HG03378 (cell line): ENCODE data around the gene OPTN.
"Not testable (repeated sequence)": the region's sequence is repeated elsewhere in the genome, so short reads cannot be mapped to it uniquely, and the experiment has no call there.

ENCODE experiments used
- ATAC-seq: cut with Tn5 transposase; IDR thresholded peaks from one replicate; pipeline ENCODE4 v1.9.1; 2021; ENCODE audit warnings: mild to moderate bottlenecking, moderate library complexity; ENCODE audit not compliant: unreplicated experiment

Gene OPTN

DNA sequence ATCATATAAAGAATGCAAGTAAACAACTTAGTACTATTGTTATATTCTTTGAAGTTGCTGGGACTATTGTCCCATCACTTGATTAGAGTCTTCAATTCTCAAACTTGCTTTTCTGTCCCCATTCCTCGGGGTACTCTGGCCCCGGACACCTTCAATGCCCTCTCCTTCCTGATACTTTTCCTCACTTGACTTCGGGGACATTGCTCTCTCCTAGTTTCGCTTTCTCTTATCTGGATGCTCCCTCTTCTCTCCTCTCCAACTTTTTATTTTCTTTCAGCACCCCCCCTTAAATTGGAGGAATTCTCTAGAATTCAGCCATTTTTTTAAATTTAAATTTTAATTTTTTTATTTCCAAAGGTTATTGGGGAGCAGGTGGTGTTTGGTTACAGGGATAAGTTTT, 10.6 kb upstream of the OPTN start:
- ATAC-seq = no peak

DNA sequence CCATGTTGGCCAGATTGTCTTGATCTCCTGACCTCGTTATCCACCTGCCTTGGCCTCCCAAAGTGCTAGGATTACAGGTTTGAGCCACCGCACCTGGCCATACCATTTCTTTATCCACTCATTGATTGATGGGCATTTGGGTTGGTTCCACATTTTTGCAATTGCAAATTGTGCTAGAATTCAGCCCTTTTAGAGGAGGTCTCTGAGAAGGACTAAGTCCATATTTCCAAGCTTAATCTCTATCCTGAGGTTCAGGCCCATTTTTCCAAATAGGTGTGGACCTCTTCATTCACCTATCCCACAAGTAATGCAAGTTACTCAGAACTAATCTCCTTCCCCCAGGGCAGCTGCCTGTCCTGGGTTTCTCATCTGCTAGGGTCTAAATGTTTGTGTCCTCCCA, 9.7 kb upstream of the OPTN start:
- ATAC-seq = no peak

DNA sequence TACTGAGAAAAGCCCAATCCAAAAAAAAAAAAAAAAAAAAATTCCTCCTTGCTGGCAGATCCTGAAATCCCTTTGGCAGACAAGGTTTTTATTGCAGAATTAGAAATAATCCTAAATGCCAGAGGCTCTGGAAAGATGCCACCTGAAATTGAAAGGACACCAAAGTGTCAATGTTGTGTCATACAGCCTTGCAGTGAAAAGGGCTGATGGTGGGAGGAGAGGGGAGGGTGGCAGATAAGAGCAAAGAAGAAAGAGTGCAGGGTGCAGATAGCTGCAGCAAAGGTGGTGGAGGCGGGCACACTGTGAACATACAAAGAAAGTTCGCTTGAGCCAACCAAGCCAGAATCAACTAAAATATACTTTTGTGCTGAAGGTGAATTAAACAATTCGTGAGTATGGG, 8.2 kb upstream of the OPTN start:
- no peak for ATAC-seq

DNA sequence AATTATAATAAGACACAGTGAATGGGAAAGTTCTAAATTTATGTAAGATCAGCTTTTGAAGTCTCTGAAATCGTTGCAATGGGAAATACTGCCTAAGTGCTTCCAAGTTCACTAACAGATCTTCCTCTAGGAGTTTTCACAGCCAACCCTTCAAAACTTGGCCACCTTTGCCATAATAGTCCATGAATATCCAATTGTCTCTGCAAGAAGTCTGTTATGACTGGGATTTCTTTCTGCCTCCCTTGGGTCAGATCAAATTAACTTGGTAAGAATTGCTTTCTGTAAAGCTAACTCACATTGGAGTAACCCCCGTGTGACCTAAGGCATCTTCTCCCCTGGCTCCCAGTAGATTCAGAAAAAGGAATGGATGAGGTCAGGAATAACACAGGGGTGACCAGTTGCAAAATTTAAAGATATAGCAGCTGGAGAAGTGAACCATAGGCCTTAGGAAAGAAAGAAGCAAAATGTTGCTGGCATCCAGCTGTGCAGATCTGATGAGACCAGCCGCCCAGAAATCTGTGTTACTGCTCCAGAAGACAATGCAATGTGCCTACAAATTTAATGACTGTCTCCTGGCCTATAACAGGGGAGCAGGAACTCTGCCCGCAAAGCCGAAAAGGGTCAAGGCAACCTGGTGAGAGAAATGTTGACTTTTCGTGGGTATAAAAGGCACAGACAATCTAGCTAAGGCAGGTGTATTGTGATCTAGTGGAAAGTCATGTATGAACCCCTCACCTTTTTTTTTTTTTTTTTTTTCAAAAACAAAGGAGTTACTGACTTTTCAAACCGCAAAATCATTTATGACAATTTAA, 7.5 kb upstream of the OPTN start:
- ATAC-seq = no peak

DNA sequence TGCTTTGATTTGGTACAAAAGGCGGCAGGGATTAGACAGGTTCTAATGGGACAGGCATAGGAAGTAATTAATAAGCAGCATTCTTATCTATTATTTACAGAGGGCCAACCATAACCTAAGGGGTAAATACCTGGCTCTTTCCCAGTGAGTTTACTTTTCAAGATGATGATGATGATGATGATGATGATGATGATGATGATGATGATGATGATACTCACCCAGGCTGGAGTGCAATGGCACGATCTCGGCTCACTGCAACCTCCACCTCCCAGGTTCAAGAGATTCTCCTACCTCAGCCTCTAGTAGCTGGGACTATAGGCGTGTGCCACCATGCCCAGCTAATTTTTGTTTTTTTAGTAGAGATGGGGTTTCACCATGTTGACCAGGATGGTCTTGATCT, 5.9 kb upstream of the OPTN start:
- ATAC-seq = not testable (repeated sequence)

DNA sequence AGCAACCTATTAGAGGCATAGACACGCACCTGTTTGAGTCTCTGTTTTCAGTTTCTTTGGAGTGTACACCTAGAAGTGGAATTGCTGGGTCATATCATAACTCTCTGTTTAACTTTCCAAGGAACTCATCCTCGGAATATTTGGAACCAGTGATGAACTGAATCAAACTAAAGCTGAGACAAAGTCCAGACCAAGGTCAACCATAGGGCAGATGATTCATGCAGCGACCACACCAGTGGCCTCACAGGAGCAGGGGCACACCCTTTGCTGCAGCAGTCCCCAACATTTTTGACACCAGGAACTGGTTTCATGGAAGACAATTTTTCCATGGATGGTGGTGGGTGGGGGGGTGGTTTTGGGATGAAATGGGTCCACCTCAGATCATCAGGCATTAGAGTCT, 4.9 kb upstream of the OPTN start:
- no peak for ATAC-seq

DNA sequence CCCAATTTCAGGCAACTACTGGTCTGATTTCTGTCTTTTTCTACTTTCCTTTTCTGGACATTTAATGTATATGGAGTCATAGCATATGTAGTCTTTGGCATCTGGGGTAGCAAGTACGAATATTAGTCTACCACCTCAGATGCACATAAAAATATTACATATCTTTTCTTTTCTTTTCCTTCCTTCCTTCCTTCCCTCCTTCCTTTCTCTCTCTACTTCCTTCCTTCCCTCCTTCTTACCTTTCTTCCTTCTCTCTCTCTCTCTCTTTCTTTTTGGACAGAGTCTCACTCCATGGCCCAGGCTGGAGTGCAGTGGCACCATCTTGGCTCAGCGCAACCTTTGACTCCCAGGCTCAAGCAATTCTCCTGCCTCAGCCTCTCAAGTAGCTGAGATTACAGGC, 4.0 kb upstream of the OPTN start:
- no peak for ATAC-seq

DNA sequence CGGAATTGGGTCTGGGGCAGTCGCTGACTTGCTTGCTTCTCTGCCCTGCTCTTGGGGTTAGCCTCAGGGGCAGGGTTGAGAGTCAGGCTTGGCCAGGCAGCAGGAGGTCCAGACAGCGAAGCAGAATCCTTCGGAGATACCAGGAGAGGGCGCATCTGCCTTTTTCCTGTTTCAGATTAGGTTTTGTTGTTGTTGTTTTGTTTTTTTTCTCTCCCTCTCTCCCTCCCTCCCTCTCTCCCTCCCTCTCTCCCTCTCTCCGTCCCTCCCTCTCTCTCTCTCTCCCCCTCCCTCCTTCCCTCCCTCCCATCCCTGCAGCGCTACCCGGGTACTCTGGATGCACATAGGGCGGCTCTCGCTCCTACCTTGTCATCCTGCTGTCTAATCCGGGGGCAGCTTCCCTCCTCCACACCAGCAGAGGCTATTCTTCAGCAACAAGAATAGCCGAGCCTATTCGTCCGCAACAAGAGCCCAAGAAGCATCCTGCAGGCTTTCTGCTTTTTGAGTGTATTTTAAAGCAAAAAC, 758 bp upstream of the OPTN start:
- peak; percentile 29 for ATAC-seq

DNA sequence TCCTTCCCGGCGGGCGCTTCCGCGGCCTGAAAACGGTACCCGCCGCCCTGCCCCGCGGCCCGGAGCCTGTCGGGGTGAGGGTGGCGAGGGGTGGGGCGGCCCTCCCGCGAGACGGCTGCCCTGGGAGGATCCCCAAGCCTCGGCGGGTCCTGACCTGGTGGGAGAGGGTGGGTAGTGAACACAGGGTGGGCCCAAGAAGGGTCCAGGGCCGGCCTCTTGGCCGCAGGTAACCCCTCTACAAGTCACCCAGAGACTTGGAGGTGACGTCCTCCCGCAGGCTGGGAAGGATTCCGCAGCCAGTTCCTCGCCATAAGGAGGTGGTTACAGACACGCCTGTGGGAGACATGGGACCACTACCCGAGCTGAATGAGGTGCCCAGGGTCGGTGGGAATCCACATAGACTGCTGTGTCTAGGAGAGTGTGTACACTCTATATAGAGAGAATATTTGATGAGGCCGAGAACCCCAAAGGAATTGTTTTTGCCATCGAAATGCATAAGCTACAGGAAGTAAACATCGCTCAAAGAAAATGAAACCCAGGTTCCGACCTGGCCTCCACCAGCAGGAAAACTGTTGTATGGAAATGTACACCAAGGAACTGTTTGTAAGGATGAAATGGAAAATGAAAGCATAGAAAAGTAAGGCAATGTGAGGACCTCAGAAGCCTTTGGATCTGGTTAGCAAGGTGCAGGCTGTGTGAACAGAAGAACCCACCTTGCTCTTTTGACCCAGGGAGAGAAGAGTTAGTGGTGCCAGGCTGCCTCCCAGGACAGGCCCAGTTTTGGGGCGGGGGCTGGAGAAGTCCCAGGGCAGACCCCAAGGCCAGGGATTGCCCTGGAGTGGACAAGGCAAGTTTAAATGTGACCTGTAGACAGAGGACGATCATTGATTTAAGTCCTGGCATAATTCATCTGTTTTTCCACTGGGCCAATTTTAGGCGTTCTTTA, 659 bp downstream of the OPTN start:
- ATAC-seq = peak; percentile 19

DNA sequence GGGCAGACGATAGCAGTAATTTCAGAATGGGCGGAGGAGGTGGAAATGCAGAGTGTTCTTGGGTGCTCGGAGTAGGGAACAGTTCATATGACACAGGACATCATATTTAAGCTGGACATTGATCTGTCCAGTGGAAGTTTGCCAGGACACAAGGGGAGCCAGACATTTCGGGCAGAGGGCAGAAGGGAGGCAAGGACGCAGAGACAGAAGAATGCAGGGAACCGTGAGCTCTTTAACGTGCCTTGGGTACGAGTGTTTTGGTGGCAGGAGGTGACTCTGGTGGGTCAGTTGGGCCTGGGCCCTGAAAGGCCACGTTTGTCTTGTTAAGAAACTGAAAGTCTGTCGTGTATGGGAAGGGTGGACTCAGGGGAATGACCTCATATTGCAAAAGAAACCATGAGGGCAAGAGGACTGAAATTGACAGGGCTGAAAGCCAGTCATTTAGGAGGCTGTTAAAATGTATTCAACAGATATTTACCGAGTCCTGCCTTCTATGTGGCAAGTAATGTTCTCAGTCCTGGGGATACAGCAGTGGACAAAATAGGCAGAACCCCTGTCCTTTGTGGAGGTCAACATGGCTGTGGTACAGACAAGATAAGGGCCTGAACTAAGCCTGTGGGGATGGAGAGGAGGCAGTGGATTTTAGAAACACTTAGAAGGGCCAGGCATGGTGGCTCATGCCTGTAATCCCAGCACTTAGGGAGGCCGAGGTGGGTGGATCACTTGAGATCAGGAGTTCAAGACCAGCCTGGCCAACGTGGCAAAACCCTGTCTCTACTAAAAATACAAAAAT, 2.2 kb downstream of the OPTN start:
- ATAC-seq = no peak

DNA sequence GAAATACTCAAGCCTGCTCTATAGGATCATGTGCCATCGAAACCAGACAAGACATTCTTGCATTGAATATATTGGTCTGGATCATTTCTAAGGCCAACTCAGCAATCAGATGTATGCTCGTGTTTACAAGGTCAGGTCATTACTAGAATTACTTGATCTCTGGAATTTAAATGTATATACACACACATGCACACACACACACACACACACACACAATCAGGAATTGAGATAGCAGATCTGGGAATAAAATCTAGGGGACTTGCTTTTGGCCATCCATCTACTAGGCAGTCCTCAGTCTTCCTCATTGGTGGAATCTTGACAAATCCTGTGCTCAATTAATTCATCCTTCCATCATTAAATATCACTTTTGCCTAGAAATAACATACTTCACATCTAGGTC, 3.6 kb downstream of the OPTN start:
- no peak for ATAC-seq

DNA sequence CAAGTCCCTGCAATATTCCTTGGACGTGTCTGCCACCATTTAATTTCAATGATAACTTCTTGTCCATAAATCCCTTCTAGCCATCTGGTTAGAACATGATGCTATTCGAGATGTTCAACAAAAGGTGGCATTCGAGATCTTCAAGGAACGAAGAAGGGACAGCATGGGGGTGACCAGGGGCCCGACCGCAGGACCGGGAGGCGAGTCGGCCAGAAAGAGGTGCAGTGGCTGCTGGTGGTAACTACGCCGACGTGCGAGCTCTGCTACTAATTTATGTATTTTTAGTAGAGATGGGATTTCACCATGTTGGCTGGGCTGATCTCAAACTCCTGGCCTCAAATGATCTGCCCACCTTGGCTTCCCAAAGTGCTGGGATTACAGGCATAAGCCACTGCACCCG, 4.7 kb downstream of the OPTN start:
- ATAC-seq = no peak

DNA sequence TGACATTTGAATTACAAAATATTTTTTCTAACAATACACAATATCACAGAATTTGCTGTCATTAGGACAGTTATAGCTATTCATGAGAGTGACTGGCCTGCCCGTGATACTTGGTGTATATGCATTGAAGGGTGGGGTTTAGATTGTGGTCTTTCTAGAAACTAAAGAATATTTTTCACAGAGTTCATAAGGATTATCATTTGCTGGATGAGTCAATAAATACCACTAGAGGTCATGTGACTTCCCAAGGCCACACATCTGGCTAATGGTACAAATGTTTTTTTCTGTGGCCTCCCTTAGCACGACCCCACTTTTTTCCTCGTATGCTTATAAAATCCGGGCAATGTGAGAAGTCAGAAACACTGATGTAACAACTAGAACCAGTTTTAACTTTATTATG, 5.2 kb downstream of the OPTN start:
- no peak for ATAC-seq

DNA sequence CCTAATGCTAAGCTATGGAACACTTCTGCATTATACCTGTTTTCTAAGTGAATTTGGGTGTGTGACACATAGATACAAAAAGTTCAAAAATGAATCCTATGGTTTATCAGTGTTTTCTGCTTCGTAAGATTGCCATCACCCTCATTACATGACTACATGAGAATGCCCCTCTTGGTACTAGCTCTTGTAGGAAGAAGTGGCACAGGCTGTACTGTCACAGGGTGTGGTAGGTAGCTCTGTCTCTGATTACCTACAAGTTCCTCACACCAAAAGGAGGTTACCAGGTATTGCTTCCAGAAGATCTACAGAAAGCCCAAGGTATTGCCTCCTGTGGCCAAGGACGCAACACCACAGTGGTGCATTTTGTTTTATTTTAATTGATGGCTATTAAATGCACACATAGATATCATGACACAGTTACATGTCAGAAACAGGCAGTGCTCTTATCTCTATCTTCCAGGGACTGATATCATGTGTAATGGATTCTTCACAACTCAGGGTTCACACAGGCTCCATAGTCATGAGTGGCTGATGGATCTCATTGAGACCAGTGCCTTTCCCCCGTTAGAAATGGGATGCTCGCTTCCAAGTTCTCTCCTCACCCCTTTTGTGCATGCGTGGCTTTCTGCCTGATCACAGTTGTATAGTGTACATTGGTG, 6.6 kb downstream of the OPTN start:
- ATAC-seq = no peak

DNA sequence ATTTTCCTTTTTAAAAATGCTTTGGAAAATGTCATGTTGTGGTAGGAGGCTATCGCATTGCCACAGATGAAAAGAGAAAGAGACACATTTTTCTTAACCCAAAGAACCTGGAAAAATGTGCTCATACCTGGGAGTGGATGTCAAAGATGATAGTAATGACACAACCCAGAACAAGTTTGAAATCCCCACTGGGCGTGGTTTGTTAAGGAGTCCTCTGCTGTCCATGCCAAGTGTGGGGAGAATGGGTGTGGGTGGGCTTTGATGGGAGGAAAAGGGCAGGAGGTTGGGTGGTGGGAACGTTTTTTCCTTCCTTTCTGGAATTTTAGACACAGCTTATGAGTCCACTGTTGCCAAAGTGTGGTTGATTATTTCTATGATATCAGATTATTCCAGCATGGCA, 10.9 kb downstream of the OPTN start:
- no peak for ATAC-seq

DNA sequence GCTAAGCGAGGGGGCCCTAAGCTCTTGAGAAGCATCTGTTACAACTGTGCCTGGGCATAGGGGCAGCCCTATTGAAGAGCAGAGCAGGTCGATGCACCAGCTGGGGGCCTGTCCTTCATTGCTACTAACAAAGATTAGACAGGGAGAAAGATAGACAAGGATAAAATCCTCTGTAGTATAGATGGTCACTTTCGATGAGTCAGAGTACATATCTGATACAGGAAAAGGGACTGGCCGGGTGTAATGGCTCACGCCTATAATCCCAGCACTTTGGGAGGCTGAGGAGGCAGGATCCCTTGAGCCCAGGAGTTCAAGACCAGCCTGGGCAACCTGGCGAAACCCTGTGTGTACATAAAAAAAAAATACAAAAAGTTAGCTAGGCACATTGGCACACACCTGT, 13.6 kb downstream of the OPTN start:
- ATAC-seq = no peak

DNA sequence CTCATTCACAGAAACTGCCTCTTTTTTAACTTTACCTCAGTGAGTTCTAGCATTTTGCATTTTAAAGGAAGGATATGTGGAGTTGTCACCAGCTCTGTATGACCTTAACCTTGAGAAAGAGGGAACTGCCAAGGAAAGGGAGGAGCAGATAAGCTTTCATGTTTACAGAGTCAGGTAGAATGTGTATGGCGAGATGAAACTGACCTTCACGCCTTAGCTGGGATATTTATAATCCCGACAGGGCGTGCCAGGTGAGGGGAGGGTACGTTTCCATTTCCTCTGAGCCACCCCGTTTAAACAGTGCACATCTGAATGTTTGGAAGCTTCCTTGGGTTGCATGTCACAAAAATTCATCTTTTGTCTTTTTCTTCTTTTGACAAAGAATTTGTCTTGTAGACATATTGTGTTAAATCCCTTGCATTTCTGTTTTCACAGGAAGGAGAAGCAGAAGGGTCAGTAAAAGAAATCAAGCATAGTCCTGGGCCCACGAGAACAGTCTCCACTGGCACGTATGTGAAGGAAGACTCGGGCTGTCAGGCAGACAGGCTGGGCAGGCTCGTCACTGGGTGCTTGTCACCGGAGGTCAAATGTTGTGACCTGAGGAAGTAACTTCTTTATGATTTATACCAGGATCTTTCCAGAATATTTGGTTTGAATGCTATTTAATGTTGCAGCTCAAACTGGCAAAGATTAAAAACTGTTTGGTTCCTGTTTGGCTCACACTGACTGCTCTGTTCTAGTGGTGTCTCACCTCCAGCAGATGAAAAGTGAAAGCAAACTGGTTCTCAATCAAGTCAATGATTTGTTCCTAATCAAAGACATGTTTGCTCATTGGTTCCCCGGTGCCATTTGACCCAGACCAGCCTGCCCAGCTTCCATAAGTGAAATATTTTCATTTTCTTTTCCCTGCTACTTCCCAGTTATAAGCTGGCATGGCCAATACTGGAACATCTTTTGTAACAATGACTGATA, 16.2 kb downstream of the OPTN start:
- ATAC-seq = no peak

DNA sequence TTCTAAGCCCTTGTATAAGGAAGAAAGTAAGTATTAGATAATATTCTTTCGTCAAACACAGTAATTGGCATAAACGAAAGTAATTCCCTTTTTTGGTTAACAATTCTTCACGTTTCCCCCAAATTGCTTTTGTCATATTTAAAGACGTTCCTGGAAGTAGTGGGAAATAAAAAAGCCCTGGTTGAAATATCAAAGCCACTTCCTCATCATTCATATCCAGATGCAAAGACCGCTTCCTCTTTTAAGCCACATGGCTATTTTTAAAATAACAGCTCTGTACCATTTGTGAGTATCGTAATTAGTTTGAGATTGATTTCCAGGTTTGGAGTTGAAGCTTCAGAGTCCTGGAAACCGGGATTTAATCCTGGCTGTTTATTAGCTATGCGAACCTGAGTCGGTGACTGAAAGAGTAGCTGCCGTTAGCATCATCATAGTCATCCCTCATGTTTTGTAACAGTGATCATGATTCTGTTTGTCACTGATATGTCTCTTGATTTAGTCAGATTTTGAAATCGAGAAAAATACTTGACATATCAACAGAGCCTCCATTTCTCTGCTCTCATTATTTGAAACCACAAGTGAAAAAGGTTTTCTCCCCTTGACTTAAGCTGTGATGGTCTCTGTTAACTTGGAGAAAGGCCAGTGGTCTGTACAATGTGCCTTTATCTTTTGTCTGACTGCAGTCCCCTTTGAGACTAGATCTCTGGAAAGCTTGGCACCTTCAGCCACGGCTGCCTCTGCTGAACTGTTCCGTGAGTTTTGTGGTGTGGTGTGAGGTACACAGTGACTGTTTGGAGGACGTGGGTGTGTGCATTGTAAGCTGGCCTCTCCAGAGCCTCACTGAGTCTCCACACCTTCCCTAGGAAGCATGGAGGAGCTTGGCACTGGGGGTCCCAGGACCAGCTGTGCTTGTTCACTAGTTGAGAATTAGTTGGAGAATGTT, 18.1 kb downstream of the OPTN start:
- no peak for ATAC-seq
